H1 (cell line): ENCODE data around the gene WWC1. TPM values are rescaled to one million over a fixed set of nuclear protein-coding genes. Genes with fewer than 3 reads are reported as not detected.

Source experiments
- CTCF ChIA-PET: fragments of 300-600 bp; sonication (Branson Sonifier 250); formaldehyde crosslinking; loops from one replicate; lab custom pipeline; 2021; ENCODE audit not compliant: partially characterized antibody; lab: Charles Lee
- POLR2A ChIA-PET: fragments of 300-600 bp; sonication (Branson Sonifier 250); formaldehyde crosslinking; loops from one replicate; lab custom pipeline; 2021; ENCODE audit warnings: inconsistent platforms; ENCODE audit not compliant: partially characterized antibody; lab: Charles Lee
- DNase-seq, 2 experiments: peaks; one replicate each; pipeline versions ENCODE4 v3.0.0 to v3.0.0-alpha.2; 2010 to 2022; ENCODE audit warnings: low spot score in 2 of 2, low read depth in 1 of 2, mixed read lengths in 1 of 2
- FAIRE-seq: peaks from 2 replicates; lab custom pipeline; 2011; peaks lifted over from hg19 to GRCh38; lab: Jason Lieb, UNC
- H2AFZ ChIP-seq: 2 replicates; pipeline ENCODE4 v1.8.1; 2012; ENCODE audit warnings: low read length, inconsistent platforms
- H2AK5ac ChIP-seq: 2 replicates; pipeline ENCODE4 v1.6.1; 2013; ENCODE audit warnings: low read depth, low read length
- H2BK120ac ChIP-seq: replicated peaks from 2 replicates; pipeline ENCODE3; 2013; ENCODE audit warnings: low read depth, low read length, inconsistent platforms
- H2BK12ac ChIP-seq: 2 replicates; pipeline ENCODE4 v1.6.1; 2013; ENCODE audit warnings: low read depth, low read length
- H2BK15ac ChIP-seq: 2 replicates; pipeline ENCODE4 v1.6.1; 2013; ENCODE audit warnings: low read length
- H2BK20ac ChIP-seq: 2 replicates; pipeline ENCODE4 v1.6.1; 2013; ENCODE audit warnings: low read length
- H2BK5ac ChIP-seq: 2 replicates; pipeline ENCODE4 v1.6.1; 2013; ENCODE audit warnings: low read depth, low read length
- H3K14ac ChIP-seq: 2 replicates; pipeline ENCODE4 v1.6.1; 2013; ENCODE audit warnings: inconsistent platforms; ENCODE audit not compliant: insufficient read length
- H3K18ac ChIP-seq: 2 replicates; pipeline ENCODE4 v1.6.1; 2013; ENCODE audit warnings: low read length; ENCODE audit errors: extremely low read depth
- H3K23ac ChIP-seq: 2 replicates; pipeline ENCODE4 v1.6.1; 2013; ENCODE audit warnings: inconsistent platforms; ENCODE audit not compliant: insufficient read length
- H3K23me2 ChIP-seq: 2 replicates; pipeline ENCODE4 v1.6.1; 2013; ENCODE audit warnings: low read depth, low read length
- H3K27ac ChIP-seq: 2 replicates; pipeline ENCODE4 v1.6.1; 2011; ENCODE audit warnings: low read depth, low read length, inconsistent platforms
- H3K27me3 ChIP-seq, 4 experiments: replicated peaks in 1 of 4; 1 replicate in 1 of 4; 2 replicates in 3 of 4; pipeline versions ENCODE4 v1.6.1 to v1.8.1; 2011 to 2013; ENCODE audit warnings: low read length in 3 of 4, mild to moderate bottlenecking in 3 of 4, inconsistent platforms in 2 of 4, mixed read lengths in 2 of 4, moderate library complexity in 1 of 4; ENCODE audit not compliant: control insufficient read depth in 3 of 4, insufficient read depth in 3 of 4; ENCODE audit errors: extremely low read depth in 1 of 4
- H3K36me3 ChIP-seq, 4 experiments: 2 replicates each; pipeline versions ENCODE4 v1.6.1 to v1.8.1; 2011 to 2013; ENCODE audit warnings: mild to moderate bottlenecking in 4 of 4, low read length in 3 of 4, moderate library complexity in 2 of 4, control low read depth in 1 of 4, inconsistent platforms in 1 of 4; ENCODE audit not compliant: insufficient read depth in 4 of 4, control insufficient read depth in 2 of 4
- H3K4ac ChIP-seq: replicated peaks from 2 replicates; pipeline ENCODE3; 2013; ENCODE audit warnings: low read length, low read depth, mixed read lengths, inconsistent platforms; ENCODE audit not compliant: insufficient read length
- H3K4me1 ChIP-seq, 4 experiments: replicated peaks in 1 of 4; 1 replicate in 1 of 4; 2 replicates in 3 of 4; pipeline versions ENCODE4 v1.6.1 to v1.8.1; 2011 to 2013; ENCODE audit warnings: low read length in 3 of 4, inconsistent platforms in 2 of 4, mixed read lengths in 1 of 4; ENCODE audit not compliant: insufficient read depth in 4 of 4, control insufficient read depth in 3 of 4
- H3K4me2 ChIP-seq, 2 experiments: 2 replicates each; pipeline versions ENCODE4 v1.6.1 to v1.8.1; 2011 to 2013; ENCODE audit warnings: low read depth in 2 of 2, low read length in 2 of 2, control low read depth in 1 of 2, inconsistent platforms in 1 of 2, mild to moderate bottlenecking in 1 of 2; ENCODE audit not compliant: insufficient read depth in 1 of 2
- H3K4me3 ChIP-seq, 4 experiments: fragments of 200-600, 300-600 bp in 1 of 4; sonication (generic), shearing (Covaris generic), sonication (Bioruptor Twin) in 1 of 4; 2 replicates each; pipeline versions ENCODE4 v1.5.1 to v1.8.1; 2011 to 2016; ENCODE audit warnings: low read length in 4 of 4, low read depth in 3 of 4, control low read depth in 2 of 4, inconsistent platforms in 2 of 4, mild to moderate bottlenecking in 2 of 4, mixed read lengths in 1 of 4, moderate library complexity in 1 of 4; ENCODE audit not compliant: insufficient read depth in 2 of 4; ENCODE audit errors: extremely low read depth in 1 of 4
- H3K56ac ChIP-seq: replicated peaks from 2 replicates; pipeline ENCODE3; 2013; ENCODE audit warnings: low read depth, mild to moderate bottlenecking, mixed read lengths, low read length, inconsistent platforms; ENCODE audit not compliant: insufficient read length
- H3K79me1 ChIP-seq: 2 replicates; pipeline ENCODE4 v1.6.1; 2013; ENCODE audit warnings: low read depth, low read length, control low read depth
- H3K79me2 ChIP-seq, 2 experiments: 2 replicates each; pipeline versions ENCODE4 v1.6.1 to v1.8.1; 2012 to 2013; ENCODE audit warnings: low read length in 2 of 2, mild to moderate bottlenecking in 2 of 2, inconsistent platforms in 1 of 2; ENCODE audit not compliant: insufficient read depth in 2 of 2, control insufficient read depth in 1 of 2
- H3K9ac ChIP-seq, 4 experiments: replicated peaks in 1 of 4; 1 replicate in 1 of 4; 2 replicates in 3 of 4; pipeline versions ENCODE4 v1.6.1 to v1.8.1; 2011 to 2013; ENCODE audit warnings: low read depth in 3 of 4, low read length in 3 of 4, control low read depth in 2 of 4, mild to moderate bottlenecking in 2 of 4, moderate library complexity in 2 of 4, inconsistent platforms in 1 of 4; ENCODE audit errors: extremely low read depth in 1 of 4
- H3K9me3 ChIP-seq, 2 experiments: 2 replicates each; pipeline versions ENCODE4 v1.6.1 to v1.8.1; 2012 to 2013; ENCODE audit warnings: mild to moderate bottlenecking in 2 of 2, moderate library complexity in 2 of 2, control low read depth in 1 of 2, inconsistent platforms in 1 of 2, low read depth in 1 of 2, low read length in 1 of 2, mixed read lengths in 1 of 2; ENCODE audit not compliant: insufficient read depth in 2 of 2
- H4K20me1 ChIP-seq, 2 experiments: replicated peaks in 1 of 2; 2 replicates each; pipeline versions ENCODE3 to v1.8.1; 2011 to 2013; ENCODE audit warnings: inconsistent platforms in 2 of 2, low read length in 2 of 2, mild to moderate bottlenecking in 1 of 2; ENCODE audit not compliant: insufficient read depth in 2 of 2, control insufficient read depth in 1 of 2
- H4K5ac ChIP-seq: 2 replicates; pipeline ENCODE4 v1.6.1; 2013; ENCODE audit warnings: low read length, low read depth, mixed read lengths, inconsistent platforms; ENCODE audit not compliant: insufficient read length
- H4K8ac ChIP-seq: 2 replicates; pipeline ENCODE4 v1.8.0; 2013; ENCODE audit warnings: mild to moderate bottlenecking, moderate library complexity, low read length, inconsistent platforms; ENCODE audit not compliant: insufficient read depth; ENCODE audit errors: extremely low read depth
- H4K91ac ChIP-seq: replicated peaks from 2 replicates; pipeline ENCODE3; 2013; ENCODE audit warnings: low read length, mixed read lengths, inconsistent platforms; ENCODE audit not compliant: insufficient read length
- JUND ChIP-seq: IDR thresholded peaks from 2 replicates; pipeline ENCODE4 v1.6.1; 2011; ENCODE audit warnings: mild to moderate bottlenecking, improper control_type of control experiment, low read length
- KDM4A ChIP-seq: IDR thresholded peaks from one replicate; pipeline ENCODE4 v1.7.1; 2012; ENCODE audit warnings: low read depth, mild to moderate bottlenecking, moderate library complexity, low read length, inconsistent platforms; ENCODE audit not compliant: severe bottlenecking
- NANOG ChIP-seq: IDR thresholded peaks from 2 replicates; pipeline ENCODE4 v1.6.1; 2011; ENCODE audit warnings: low read length, low read depth, mild to moderate bottlenecking, inconsistent platforms; ENCODE audit not compliant: insufficient read depth, poor library complexity, severe bottlenecking
- POLR2A ChIP-seq, 2 experiments: IDR thresholded peaks; 1 replicate in 1 of 2; 2 replicates in 1 of 2; pipeline ENCODE4 v1.6.1; 2011; ENCODE audit warnings: low read depth in 2 of 2, low read length in 2 of 2, mild to moderate bottlenecking in 2 of 2; ENCODE audit errors: control extremely low read depth in 1 of 2
- POLR2AphosphoS5 ChIP-seq: IDR thresholded peaks from 2 replicates; pipeline ENCODE4 v1.6.1; 2011; ENCODE audit warnings: low read depth, low read length
- RAD21 ChIP-seq, 2 experiments: IDR thresholded peaks in 1 of 2; conservative IDR thresholded peaks in 1 of 2; 2 replicates each; pipeline ENCODE4 v1.6.1; 2011; ENCODE audit warnings: low read depth in 2 of 2, low read length in 2 of 2, improper control_type of control experiment in 1 of 2, inconsistent platforms in 1 of 2, mild to moderate bottlenecking in 1 of 2, moderate library complexity in 1 of 2
- SP2 ChIP-seq: IDR thresholded peaks from 2 replicates; pipeline ENCODE4 v1.6.1; 2012; ENCODE audit warnings: mild to moderate bottlenecking, low read length, inconsistent platforms
- TCF12 ChIP-seq: IDR thresholded peaks from 2 replicates; pipeline ENCODE4 v1.6.1; 2011; ENCODE audit warnings: low read depth, mild to moderate bottlenecking, low read length
- ZNF274 ChIP-seq: IDR thresholded peaks from 2 replicates; pipeline ENCODE4 v1.7.0; 2012; ENCODE audit warnings: low read length, borderline replicate concordance; ENCODE audit errors: extremely low read depth
- WGBS, 2 experiments: shearing (Covaris generic) in 1 of 2; methylation state at CpG; one replicate each; pipeline versions ENCODE4 v1.1.6 to v1.1.7; 2013 to 2015; ENCODE audit warnings: low lambda C conversion rate in 2 of 2, mixed read lengths in 2 of 2, inconsistent platforms in 1 of 2, low coverage in 1 of 2, missing lambda C conversion rate in 1 of 2; ENCODE audit not compliant: insufficient replicate concordance in 2 of 2, insufficient coverage in 1 of 2, insufficient read length in 1 of 2; ENCODE audit errors: extremely low coverage in 1 of 2, missing lambda C conversion rate in 1 of 2; 5-methylcytosine and 5-hydroxymethylcytosine counted together
- polyA plus RNA-seq, 7 experiments: library from polyadenylated mRNA; depleted of rRNA in 3 of 7; stranded (reverse) in 5 of 7; unstranded in 2 of 7; fragments of >200 nt in 5 of 7; fragments of 200-250 nt in 2 of 7; gene quantifications; 1 replicate in 5 of 7; 2 replicates in 1 of 7; 4 replicates in 1 of 7; pipeline versions ENCODE4 v1.2.1 to v1.2.3, GENCODE V29; 2011 to 2013; ENCODE audit warnings: missing spikeins in 2 of 7, mixed read lengths in 2 of 7
- total RNA-seq: library from RNA; stranded (reverse); fragmentation: NEBNext Ultra II Directional; extraction: Animal tissue kit (Norgen Biotek cat#: 25700); gene quantifications from 2 replicates; pipeline ENCODE4 v1.2.1, GENCODE V29; 2021
- TF ChIP-seq, protein P1 (sequence below): IDR thresholded peaks from 2 replicates; pipeline ENCODE4 v1.6.1; 2012; ENCODE audit warnings: inconsistent platforms

The WWC1 gene
- total and polyA plus RNA-seq, 2 of the 8 experiments (the other 6 are each of a cell fraction or from before 2014, with no cell fraction given) = 16.4 to 41.1 TPM

DNA sequence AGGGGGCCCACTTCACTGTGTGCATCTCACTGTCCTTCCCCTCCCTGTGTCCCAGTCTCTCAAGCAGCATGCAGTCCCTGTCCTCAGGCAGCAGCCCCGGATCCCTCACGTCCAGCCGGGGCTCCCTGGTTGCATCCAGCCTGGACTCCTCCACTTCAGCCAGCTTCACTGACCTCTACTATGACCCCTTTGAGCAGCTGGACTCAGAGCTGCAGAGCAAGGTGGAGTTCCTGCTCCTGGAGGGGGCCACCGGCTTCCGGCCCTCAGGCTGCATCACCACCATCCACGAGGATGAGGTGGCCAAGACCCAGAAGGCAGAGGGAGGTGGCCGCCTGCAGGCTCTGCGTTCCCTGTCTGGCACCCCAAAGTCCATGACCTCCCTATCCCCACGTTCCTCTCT is 132.0 kb downstream of the WWC1 start:
- POLR2A ChIA-PET = interaction anchor here (0.7 kb wide), 1 partner anchor 216 kb away, joined by 3 read pairs; no protein-coding TSS in a partner anchor
- CTCF ChIA-PET = interaction anchor here (0.6 to 10.0 kb wide), 10 partner anchors 8 to 1300 kb away, joined by 3 to 66 read pairs (median 4); no protein-coding TSS in a partner anchor

More for the DNA sequence above, 132.0 kb downstream of the WWC1 start:
- TF ChIP-seq JUND (no peak), POLR2AphosphoS5 (no peak), ZNF274 (no peak), SP2 (no peak), KDM4A (no peak), POLR2A (IDR thresholded peaks at IDR 0.05; ENCODE audit: control extremely low read depth in 1 of 2, low read depth in 2 of 2, low read length in 2 of 2) (no peak), RAD21 (IDR thresholded peaks at IDR 0.05 in 1 of 2, conservative IDR thresholded peaks at IDR 0.05 in 1 of 2; ENCODE audit: low read depth in 2 of 2, low read length in 2 of 2) (no peak), NANOG (no peak), TCF12 (no peak)
- TF ChIP-seq, protein P1, sequence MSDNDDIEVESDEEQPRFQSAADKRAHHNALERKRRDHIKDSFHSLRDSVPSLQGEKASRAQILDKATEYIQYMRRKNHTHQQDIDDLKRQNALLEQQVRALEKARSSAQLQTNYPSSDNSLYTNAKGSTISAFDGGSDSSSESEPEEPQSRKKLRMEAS = no peak
- Histone ChIP-seq H3K36me3 (peaks cover 0 to 5% (median 3%) of the 10 kb centered on the region in 4 experiments; a peak in 4 of 8 replicates), H3K4ac (no peak overlapping the region), H3K4me3 (no peak overlapping the region), H2BK120ac (no peak overlapping the region), H3K23ac (no peak overlapping the region), H2BK12ac (no peak overlapping the region), H4K8ac (no peak overlapping the region), H2AK5ac (no peak overlapping the region), H3K27ac (no peak overlapping the region), H3K79me1 (no peaks in the 10 kb centered on the region), H2BK15ac (no peak overlapping the region), H3K27me3 (no peaks in the 10 kb centered on the region), H2BK20ac (no peak overlapping the region), H4K20me1 (peaks cover 1 to 4% of the 10 kb centered on the region in 2 experiments), H3K4me1 (no peaks in the 10 kb centered on the region), H3K14ac (no peak overlapping the region), H4K91ac (no peak overlapping the region), H3K9ac (no peak overlapping the region), H3K18ac (no peak overlapping the region), H3K79me2 (no peaks in the 10 kb centered on the region), H4K5ac (no peak overlapping the region), H3K23me2 (no peaks in the 10 kb centered on the region), H3K9me3 (no peaks in the 10 kb centered on the region), H3K56ac (no peak overlapping the region), H2AFZ (no peak overlapping the region), H3K4me2 (no peak overlapping the region), H2BK5ac (no peak overlapping the region)
- 90% methylated on average over 5 of the region's 9 CpGs; no CpG with 5 or more reads in 1 of the 2 experiments for WGBS, 2 experiments
- DNase-seq (no peak), FAIRE-seq (no peak)
